Measurements from ENCODE around the gene RASA3.

DNA sequence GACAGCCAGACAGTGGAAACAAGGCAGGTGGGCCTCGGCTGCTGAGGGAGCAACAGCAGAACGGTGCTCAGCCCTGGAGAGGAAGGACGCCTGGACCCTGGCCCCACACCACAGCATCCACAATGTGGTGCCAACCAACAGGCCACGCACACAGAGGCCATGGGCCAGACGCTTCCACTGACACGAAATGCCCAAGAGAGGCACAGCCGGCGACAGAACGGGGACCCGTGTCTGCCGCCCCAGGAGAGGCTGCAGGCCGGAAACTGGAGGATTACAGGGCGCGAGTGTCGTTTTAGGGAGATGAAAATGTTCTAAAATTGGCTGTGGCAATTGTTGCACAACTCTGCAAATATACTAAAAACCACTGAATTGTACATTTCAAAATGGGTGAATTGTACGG, 69.7 kb downstream of the RASA3 start:
- TF ChIP-seq POLR2AphosphoS5 (IDR thresholded peaks at IDR 0.05) (no peak), POLR2A (IDR thresholded peaks at IDR 0.05) (no peak)
- TF ChIP-seq, protein P1, sequence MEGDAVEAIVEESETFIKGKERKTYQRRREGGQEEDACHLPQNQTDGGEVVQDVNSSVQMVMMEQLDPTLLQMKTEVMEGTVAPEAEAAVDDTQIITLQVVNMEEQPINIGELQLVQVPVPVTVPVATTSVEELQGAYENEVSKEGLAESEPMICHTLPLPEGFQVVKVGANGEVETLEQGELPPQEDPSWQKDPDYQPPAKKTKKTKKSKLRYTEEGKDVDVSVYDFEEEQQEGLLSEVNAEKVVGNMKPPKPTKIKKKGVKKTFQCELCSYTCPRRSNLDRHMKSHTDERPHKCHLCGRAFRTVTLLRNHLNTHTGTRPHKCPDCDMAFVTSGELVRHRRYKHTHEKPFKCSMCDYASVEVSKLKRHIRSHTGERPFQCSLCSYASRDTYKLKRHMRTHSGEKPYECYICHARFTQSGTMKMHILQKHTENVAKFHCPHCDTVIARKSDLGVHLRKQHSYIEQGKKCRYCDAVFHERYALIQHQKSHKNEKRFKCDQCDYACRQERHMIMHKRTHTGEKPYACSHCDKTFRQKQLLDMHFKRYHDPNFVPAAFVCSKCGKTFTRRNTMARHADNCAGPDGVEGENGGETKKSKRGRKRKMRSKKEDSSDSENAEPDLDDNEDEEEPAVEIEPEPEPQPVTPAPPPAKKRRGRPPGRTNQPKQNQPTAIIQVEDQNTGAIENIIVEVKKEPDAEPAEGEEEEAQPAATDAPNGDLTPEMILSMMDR (IDR thresholded peaks at IDR 0.05): no peak
